ENCODE measurements around the gene AIRE.
A peak's percentile ranks its signal among the peaks of the same experiment; 100 is the strongest.
"Not testable (repeated sequence)": the region's sequence is repeated elsewhere in the genome, so short reads cannot be mapped to it uniquely, and the experiment has no call there.

The AIRE gene

GRCh38 chr21:44291936-44292811 lies 6.5 kb downstream of the AIRE start:
- DNase-seq (ENCODE audit: low spot score) = no peak

- DNase-seq (ENCODE audit: low spot score) = no peak
These were observed 7.1 kb downstream of the AIRE start for GRCh38 chr21:44292812-44293195.

GRCh38 chr21:44293551-44294231 lies 8.0 kb downstream of the AIRE start:
- no peak for DNase-seq (ENCODE audit: low spot score)

- no peak for DNase-seq (ENCODE audit: low spot score)
These were observed 8.9 kb downstream of the AIRE start for GRCh38 chr21:44294391-44295162.

GRCh38 chr21:44295163-44295573 lies 9.5 kb downstream of the AIRE start:
- no peak for DNase-seq (ENCODE audit: low spot score)

GRCh38 chr21:44295646-44296045 lies 10.0 kb downstream of the AIRE start:
- no peak for DNase-seq (ENCODE audit: low spot score)

DNA sequence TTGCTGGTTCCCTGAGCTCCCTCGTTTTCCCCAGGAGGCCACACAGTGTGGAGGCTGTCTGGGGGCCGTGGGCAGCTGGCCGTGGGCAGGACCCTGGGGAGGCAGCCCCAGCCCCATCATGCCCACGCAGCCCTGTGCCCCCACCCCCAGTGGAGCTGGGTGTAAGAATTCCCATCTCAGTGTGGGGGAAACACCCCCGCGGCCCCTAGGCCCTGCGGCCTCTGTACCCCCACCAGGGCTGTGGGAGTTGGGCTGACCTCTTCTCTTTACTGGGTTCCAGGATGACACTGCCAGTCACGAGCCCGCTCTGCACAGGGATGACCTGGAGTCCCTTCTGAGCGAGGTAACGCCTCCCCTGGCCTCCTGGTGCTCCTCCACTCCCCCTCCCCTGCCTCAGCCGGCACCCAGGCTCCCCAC lies 10.4 kb downstream of the AIRE start:
- no peak for DNase-seq (ENCODE audit: low spot score)

GRCh38 chr21:44296916-44297315 lies 11.2 kb downstream of the AIRE start:
- no peak for DNase-seq (ENCODE audit: low spot score)

DNA sequence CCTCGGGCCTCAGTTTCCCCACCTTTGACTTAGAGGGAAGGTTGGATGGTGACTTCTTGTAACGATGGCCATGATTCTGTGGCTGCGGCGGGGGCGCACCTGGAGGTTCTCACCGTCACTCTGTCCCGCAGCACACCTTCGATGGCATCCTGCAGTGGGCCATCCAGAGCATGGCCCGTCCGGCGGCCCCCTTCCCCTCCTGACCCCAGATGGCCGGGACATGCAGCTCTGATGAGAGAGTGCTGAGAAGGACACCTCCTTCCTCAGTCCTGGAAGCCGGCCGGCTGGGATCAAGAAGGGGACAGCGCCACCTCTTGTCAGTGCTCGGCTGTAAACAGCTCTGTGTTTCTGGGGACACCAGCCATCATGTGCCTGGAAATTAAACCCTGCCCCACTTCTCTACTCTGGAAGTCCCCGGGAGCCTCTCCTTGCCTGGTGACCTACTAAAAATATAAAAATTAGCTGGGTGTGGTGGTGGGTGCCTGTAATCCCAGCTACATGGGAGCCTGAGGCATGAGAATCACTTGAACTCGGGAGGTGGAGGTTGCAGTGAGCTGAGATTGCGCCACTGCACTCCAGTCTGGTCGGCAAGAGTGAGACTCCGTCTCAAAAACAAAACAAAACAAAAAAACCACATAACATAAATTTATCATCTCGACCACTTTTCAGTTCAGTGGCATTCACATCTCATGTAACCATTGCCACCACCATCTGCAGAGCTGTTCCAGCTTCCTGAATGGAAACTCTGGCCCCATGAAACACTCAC lies 12.0 kb downstream of the AIRE start:
- peak; percentile 89 for DNase-seq (ENCODE audit: low spot score)

DNA sequence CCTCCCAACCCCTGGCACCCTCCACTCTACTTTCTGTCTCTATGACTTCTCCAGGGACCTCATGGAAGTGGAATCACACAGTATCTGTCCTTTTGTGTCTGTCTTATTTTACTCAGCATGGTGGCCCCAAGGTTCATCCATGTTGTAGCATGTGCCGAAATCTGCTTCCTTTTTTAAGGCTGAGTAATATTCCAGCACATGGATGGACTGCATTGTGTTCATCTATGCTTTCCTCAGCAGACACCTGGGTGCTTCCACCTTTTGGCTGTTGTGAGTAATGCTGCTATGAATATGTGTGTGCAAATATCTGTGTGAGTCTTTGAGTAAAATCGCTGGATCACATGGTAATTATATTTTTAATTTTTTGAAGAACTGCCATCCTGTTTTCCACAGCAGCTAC lies 12.6 kb downstream of the AIRE start:
- DNase-seq (ENCODE audit: low spot score) = no peak

GRCh38 chr21:44299085-44299457 lies 13.4 kb downstream of the AIRE start:
- no peak for DNase-seq (ENCODE audit: low spot score)

GRCh38 chr21:44299458-44300261 lies 14.0 kb downstream of the AIRE start, which contains the start of gene PFKL:
Gene PFKL, plus strand, starts transcription at chr21:44300053. Its CDS starts 53 bp downstream, at chr21:44300106.
- DNase-seq (ENCODE audit: low spot score) = peak; percentile 90

GRCh38 chr21:44300262-44300959 lies 14.7 kb downstream of the AIRE start:
- DNase-seq (ENCODE audit: low spot score) = peak; percentile 72

DNA sequence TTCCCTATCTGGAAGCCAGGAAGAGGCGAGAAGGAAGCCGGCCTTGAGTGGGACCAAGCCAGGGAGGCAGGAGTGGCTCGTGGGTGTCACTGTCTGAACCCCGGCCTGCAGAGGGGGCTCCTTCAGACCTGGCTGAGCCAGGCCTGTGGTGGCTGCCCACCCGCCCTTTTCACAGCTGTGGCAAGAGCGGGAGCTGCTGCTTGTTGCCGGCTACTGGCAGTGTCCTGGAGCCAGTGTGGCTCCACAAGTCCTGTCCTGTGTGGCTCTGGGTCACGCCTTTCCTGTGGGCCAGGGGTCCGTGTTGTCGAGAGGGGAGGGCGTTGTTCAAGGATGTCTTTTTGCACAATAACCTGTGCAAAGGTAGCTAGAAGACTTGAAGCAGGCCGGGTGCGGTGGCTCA lies 15.5 kb downstream of the AIRE start:
- DNase-seq (ENCODE audit: low spot score) = no peak

DNA sequence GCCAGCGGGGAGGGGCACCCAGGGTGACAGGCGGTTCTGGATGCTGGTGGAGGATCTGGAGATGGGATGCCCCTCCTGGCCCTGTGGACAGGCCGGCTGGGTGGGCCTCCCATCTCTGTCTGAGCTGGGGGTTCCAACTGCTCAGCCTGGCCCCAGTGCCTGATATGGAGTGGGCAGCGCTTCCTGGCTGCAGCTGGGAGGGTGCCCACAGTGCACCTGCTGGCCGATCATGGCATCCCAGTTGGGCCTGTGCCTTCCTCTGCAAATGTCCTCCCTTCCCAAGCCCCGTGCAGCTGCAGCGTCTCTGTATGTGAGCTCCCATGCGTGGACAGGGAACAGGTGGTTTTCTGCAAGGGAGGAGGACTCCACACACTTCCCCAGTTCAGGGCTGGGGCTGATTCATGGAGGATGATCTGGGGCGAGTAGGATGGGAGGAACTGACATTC lies 16.3 kb downstream of the AIRE start:
- DNase-seq (ENCODE audit: low spot score) = no peak

DNA sequence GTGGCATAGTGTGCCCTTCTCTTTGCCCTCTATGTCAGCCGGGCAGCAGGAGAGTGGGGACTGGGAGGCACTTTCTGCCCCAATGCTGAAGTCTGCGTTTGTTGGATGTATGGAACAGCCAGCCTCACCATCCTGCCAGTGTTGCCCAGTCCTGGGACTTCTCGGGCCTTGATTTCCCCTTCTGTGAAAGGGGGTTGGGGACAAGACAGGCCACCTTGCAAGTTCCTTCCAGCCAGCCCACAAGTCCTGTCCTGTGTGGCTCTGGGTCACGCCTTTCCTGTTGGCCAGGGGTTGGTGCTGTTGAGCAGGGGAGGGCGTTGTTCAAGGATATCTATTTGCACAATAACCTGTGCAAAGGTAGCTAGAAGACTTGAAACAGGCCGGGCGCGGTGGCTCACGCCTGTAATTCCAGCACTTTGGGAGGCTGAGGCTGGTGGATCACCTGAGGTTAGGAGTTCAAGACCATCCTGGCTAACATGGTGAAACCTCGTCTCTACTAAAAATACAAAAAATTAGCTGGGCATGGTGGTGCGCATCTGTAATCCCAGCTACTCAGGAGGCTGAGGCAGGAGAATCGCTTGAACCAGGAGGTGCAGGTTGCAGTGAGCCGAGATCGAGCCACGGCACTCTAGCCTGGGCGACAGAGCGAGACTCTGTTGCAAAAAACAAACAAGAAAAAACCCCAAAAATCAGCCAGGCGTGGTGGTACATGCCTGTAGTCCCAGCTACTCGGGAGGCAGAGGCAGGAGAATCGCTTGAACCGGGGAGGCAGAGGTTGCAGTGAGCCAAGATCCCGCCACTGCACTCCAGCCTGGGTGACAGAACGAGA lies 17.1 kb downstream of the AIRE start:
- not testable (repeated sequence) for DNase-seq (ENCODE audit: low spot score)

- DNase-seq (ENCODE audit: low spot score) = no peak
These were observed 17.9 kb downstream of the AIRE start for GRCh38 chr21:44303490-44303981.

GRCh38 chr21:44304011-44304616 lies 18.4 kb downstream of the AIRE start:
- DNase-seq (ENCODE audit: low spot score) = no peak

GRCh38 chr21:44304877-44305293 lies 19.2 kb downstream of the AIRE start:
- peak; percentile 85 for DNase-seq (ENCODE audit: low spot score)
